HepG2 (cell line): ENCODE data around the gene GALNT10. TPM values are rescaled to one million over a fixed set of nuclear protein-coding genes. Genes with fewer than 3 reads are reported as not detected.

Experiments
- ATAC-seq: fragments of 200-7000 bp; cut with Tn5 transposase; 3 replicates; pipeline ENCODE4 v1.9.1; 2020; ENCODE audit warnings: mild to moderate bottlenecking, moderate library complexity
- BruUV-seq: library from RNA; stranded (reverse); fragments of 400-500 nt; replicated peaks from 2 replicates; lab custom pipeline; 2021; lab: Mats Ljungman, UMichigan
- CTCF ChIA-PET: fragments of 300-600 bp; formaldehyde crosslinking; extraction: SDS; loops from one replicate; lab custom pipeline; 2021; ENCODE audit warnings: low total read pairs, inconsistent platforms, low intra/inter-chr PET ratio; lab: Yijun Ruan, JAX
- POLR2A ChIA-PET: fragments of 350-600 bp; sonication (Branson Sonifier 250); formaldehyde crosslinking; loops from one replicate; lab custom pipeline; 2020; ENCODE audit warnings: antibody characterized with exemption, inconsistent platforms; lab: Yijun Ruan, JAX
- DNase-seq: peaks from one replicate; pipeline ENCODE4 v3.0.0-alpha.2; 2015; ENCODE audit warnings: low spot score
- FAIRE-seq: peaks from 3 replicates; lab custom pipeline; 2011; peaks lifted over from hg19 to GRCh38; lab: Jason Lieb, UNC
- H2AFZ ChIP-seq: one replicate; pipeline ENCODE4 v1.6.1; 2011; ENCODE audit warnings: low read length, inconsistent platforms
- H3K27ac ChIP-seq: fragments of 300-600 bp; 3 replicates; pipeline ENCODE4 v1.8.0; 2011; ENCODE audit warnings: mixed run types, mild to moderate bottlenecking, mixed read lengths, low read length, inconsistent platforms; ENCODE audit not compliant: insufficient read depth; ENCODE audit errors: extremely low read length
- H3K27me3 ChIP-seq, 2 experiments: fragments of 200-600 bp in 1 of 2; 2 replicates in 1 of 2; 3 replicates in 1 of 2; pipeline versions ENCODE4 v1.6.0 to v1.8.0; 2011; ENCODE audit warnings: low read length in 2 of 2, mild to moderate bottlenecking in 2 of 2, moderate library complexity in 2 of 2, inconsistent platforms in 1 of 2; ENCODE audit not compliant: insufficient read depth in 2 of 2, control insufficient read depth in 1 of 2
- H3K36me3 ChIP-seq, 2 experiments: fragments of 200-600 bp in 1 of 2; replicated peaks in 1 of 2; 2 replicates in 1 of 2; 3 replicates in 1 of 2; pipeline versions ENCODE4 v1.5.1 to v1.8.0; 2011; ENCODE audit warnings: low read length in 2 of 2, inconsistent platforms in 1 of 2; ENCODE audit not compliant: insufficient read depth in 2 of 2, control insufficient read depth in 1 of 2
- H3K4me1 ChIP-seq: 2 replicates; pipeline ENCODE4 v1.5.1; 2012; ENCODE audit warnings: low read length, inconsistent platforms; ENCODE audit not compliant: insufficient read depth
- H3K4me2 ChIP-seq: 2 replicates; pipeline ENCODE4 v1.6.0; 2011; ENCODE audit warnings: low read depth, low read length, inconsistent platforms
- H3K4me3 ChIP-seq, 3 experiments: fragments of 200-600 bp in 1 of 3; sonication (generic), shearing (Covaris generic) in 1 of 3; replicated peaks in 1 of 3; 2 replicates each; pipeline ENCODE4 v1.5.1; 2011 to 2016; ENCODE audit warnings: low read length in 3 of 3, inconsistent platforms in 2 of 3, low read depth in 2 of 3, mild to moderate bottlenecking in 2 of 3, control low read depth in 1 of 3, mixed read lengths in 1 of 3; ENCODE audit not compliant: insufficient read depth in 1 of 3
- H3K79me2 ChIP-seq: one replicate; pipeline ENCODE4 v1.6.1; 2011; ENCODE audit warnings: low read length, inconsistent platforms; ENCODE audit not compliant: insufficient read depth
- H3K9ac ChIP-seq: 2 replicates; pipeline ENCODE4 v1.6.0; 2011; ENCODE audit warnings: mild to moderate bottlenecking, low read depth, low read length, inconsistent platforms; ENCODE audit not compliant: insufficient read depth
- H3K9me3 ChIP-seq: 2 replicates; pipeline ENCODE4 v1.5.1; 2012; ENCODE audit warnings: mild to moderate bottlenecking, low read length
- H4K20me1 ChIP-seq: 2 replicates; pipeline ENCODE4 v1.6.0; 2011; ENCODE audit warnings: inconsistent platforms, mild to moderate bottlenecking, low read length, moderate library complexity; ENCODE audit not compliant: insufficient read depth
- ATF1 ChIP-seq: IDR thresholded peaks from 2 replicates; pipeline ENCODE4 v1.6.1; 2016; ENCODE audit warnings: mild to moderate bottlenecking, control low read depth
- BHLHE40 ChIP-seq: IDR thresholded peaks from 2 replicates; pipeline ENCODE4 v1.6.1; 2011; ENCODE audit warnings: low read length, improper control_type of control experiment
- EED ChIP-seq: sonication (generic); formaldehyde crosslinking; IDR thresholded peaks from 2 replicates; pipeline ENCODE4 v1.5.0; 2020; ENCODE audit warnings: mild to moderate bottlenecking, missing genetic modification reagents
- HNRNPL ChIP-seq: fragments of 200-400 bp; formaldehyde crosslinking; IDR thresholded peaks from 2 replicates; pipeline ENCODE4 v1.6.1; 2017; ENCODE audit warnings: mild to moderate bottlenecking, low read depth, low read length
- HNRNPUL1 ChIP-seq: fragments of 200-400 bp; formaldehyde crosslinking; IDR thresholded peaks from 2 replicates; pipeline ENCODE4 v1.6.1; 2017; ENCODE audit warnings: low read depth, mild to moderate bottlenecking, low read length, moderate library complexity
- HOXA3 ChIP-seq: sonication (generic); formaldehyde crosslinking; IDR thresholded peaks from 2 replicates; pipeline ENCODE4 v1.5.0; 2020; ENCODE audit warnings: missing genetic modification reagents
- KAT7 ChIP-seq: IDR thresholded peaks from 2 replicates; pipeline ENCODE4 v1.6.1; 2018; ENCODE audit warnings: borderline replicate concordance, missing compliant biosample characterization
- MLX ChIP-seq: IDR thresholded peaks from 2 replicates; pipeline ENCODE4 v1.6.1; 2016
- NFIC ChIP-seq: IDR thresholded peaks from 2 replicates; pipeline ENCODE4 v1.6.1; 2012; ENCODE audit warnings: mild to moderate bottlenecking, low read length, inconsistent platforms
- RAD21 ChIP-seq: fragments of 450-650 bp; formaldehyde crosslinking; IDR thresholded peaks from 2 replicates; pipeline ENCODE4 v1.5.0; 2020; ENCODE audit warnings: mild to moderate bottlenecking
- SMC3 ChIP-seq: IDR thresholded peaks from 2 replicates; pipeline ENCODE4 v1.6.1; 2011; ENCODE audit warnings: low read length, improper control_type of control experiment
- STAG1 ChIP-seq: sonication (generic); formaldehyde crosslinking; IDR thresholded peaks from 2 replicates; pipeline ENCODE4 v1.4.0; 2020; ENCODE audit warnings: missing genetic modification reagents
- TSC22D2 ChIP-seq: sonication (generic); formaldehyde crosslinking; IDR thresholded peaks from 2 replicates; pipeline ENCODE4 v1.5.1; 2020; ENCODE audit warnings: missing genetic modification reagents, mild to moderate bottlenecking, borderline replicate concordance
- ZBTB20 ChIP-seq: sonication (generic); formaldehyde crosslinking; IDR thresholded peaks from 2 replicates; pipeline ENCODE4 v1.8.1; 2023; ENCODE audit warnings: missing genetic modification reagents, low read depth, mild to moderate bottlenecking, borderline replicate concordance
- ZNF232 ChIP-seq: sonication (generic); formaldehyde crosslinking; IDR thresholded peaks from 2 replicates; pipeline ENCODE4 v1.4.0; 2020; ENCODE audit warnings: missing genetic modification reagents, borderline replicate concordance
- ZNF570 ChIP-seq: sonication (generic); formaldehyde crosslinking; IDR thresholded peaks from 2 replicates; pipeline ENCODE4 v1.4.0; 2020; ENCODE audit warnings: mild to moderate bottlenecking, missing genetic modification reagents, borderline replicate concordance
- ZNF574 ChIP-seq: sonication (generic); formaldehyde crosslinking; IDR thresholded peaks from 2 replicates; pipeline ENCODE4 v1.4.0; 2020; ENCODE audit warnings: missing genetic modification reagents
- ZNF644 ChIP-seq: IDR thresholded peaks from 2 replicates; pipeline ENCODE4 v1.6.1; 2016; ENCODE audit warnings: low read depth
- ZNF800 ChIP-seq: sonication (generic); formaldehyde crosslinking; IDR thresholded peaks from 2 replicates; pipeline ENCODE4 v1.4.0; 2020; ENCODE audit warnings: missing genetic modification reagents
- WGBS: methylation state at CpG from one replicate; pipeline ENCODE4 v1.1.6; 2017; ENCODE audit warnings: low lambda C conversion rate; 5-methylcytosine and 5-hydroxymethylcytosine counted together
- in situ Hi-C: cut with HindIII; loops from 2 replicates; pipeline ENCODE4 v1.10.0; 2017; ENCODE audit warnings: low pct_unique_long_range_greater_than_20kb; ENCODE audit not compliant: extremely low pct_ligation_motif_present
- intact Hi-C: fragments of 100-400 bp; cut with micrococcal nuclease; formaldehyde crosslinking; loops from one replicate; pipeline ENCODE4 v1.10.0; 2022; ENCODE audit not compliant: unreplicated experiment
- polyA plus RNA-seq, 8 experiments: library from polyadenylated mRNA; depleted of rRNA in 3 of 8; stranded (reverse) in 7 of 8; unstranded in 1 of 8; fragments of >200 nt; fragmentation: Illumina TruSeq in 4 of 8; extraction: Trizol in 4 of 8; gene quantifications; 2 replicates each; pipeline versions ENCODE4 v1.2.1 to v1.2.3, GENCODE V29; 2011 to 2016; ENCODE audit warnings: low read depth in 4 of 8, missing spikeins in 1 of 8, mixed read lengths in 1 of 8; ENCODE audit not compliant: insufficient read depth in 1 of 8
- total RNA-seq, 5 experiments: library from RNA; depleted of rRNA; stranded (reverse); fragments of >200 nt; fragmentation: Illumina TruSeq; extraction: Trizol; gene quantifications; 2 replicates each; pipeline ENCODE4 v1.2.3, GENCODE V29; 2016; ENCODE audit warnings: low read depth in 1 of 5
- TF ChIP-seq, protein P1 (sequence below): IDR thresholded peaks from 2 replicates; pipeline ENCODE4 v1.6.1; 2016; ENCODE audit warnings: mild to moderate bottlenecking

Gene GALNT10
- total and polyA plus RNA-seq, 2 of the 13 experiments (the other 11 are each of a cell fraction or from before 2014, with no cell fraction given): 8.1 to 11.2 TPM

DNA sequence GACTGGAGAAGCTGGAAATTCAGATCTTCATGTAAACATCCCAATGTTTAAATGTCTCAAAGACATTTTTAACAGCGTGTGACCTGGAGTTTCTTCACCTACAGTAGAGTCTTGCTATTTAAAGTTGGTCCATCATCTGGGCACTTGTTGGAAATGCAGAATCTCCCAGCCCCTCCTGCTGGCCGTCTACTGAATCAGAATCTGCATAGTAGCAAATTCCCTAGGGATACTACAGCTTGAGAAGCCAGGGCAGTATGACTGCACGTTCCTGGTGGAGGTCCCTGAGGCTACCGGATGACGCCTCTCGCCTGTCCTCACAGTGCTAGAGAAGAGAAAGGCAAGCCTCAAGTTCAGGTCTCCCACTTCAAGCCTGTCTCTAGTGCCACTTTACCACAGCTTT lies 271.0 kb downstream of the GALNT10 start:
- Histone ChIP-seq H3K79me2 (no peaks in the 10 kb centered on the region), H3K27ac (no peak overlapping the region), H3K4me2 (no peak overlapping the region), H3K9me3 (no peaks in the 10 kb centered on the region), H4K20me1 (no peaks in the 10 kb centered on the region; the same call in 1 of the 2 replicates), H3K4me1 (peaks cover 31% of the 10 kb centered on the region), H3K9ac (no peak overlapping the region), H3K27me3 (no peaks in the 10 kb centered on the region; a peak in 1 of 5 replicates), H3K36me3 (peaks cover 2 to 3% of the 10 kb centered on the region in 2 experiments; a peak in 3 of 5 replicates), H3K4me3 (no peak overlapping the region), H2AFZ (no peak overlapping the region)
- ChIA-PET POLR2A (no interaction called here), CTCF (no interaction called here)
- in situ Hi-C loops: no loop called here
- no TSS peak for BruUV-seq
- ATAC-seq: peak; percentile 75
- intact Hi-C loops: loop anchor here (1.0 kb wide), 1 partner anchor 39 kb away; no protein-coding TSS in a partner anchor
- 64% methylated on average over 6 of the region's 6 CpGs for WGBS
- FAIRE-seq: no peak
- no peak for DNase-seq
- TF ChIP-seq EED (CRISPR knock-in tag): no peak
- TF ChIP-seq ZNF574 (CRISPR knock-in tag): no peak
- no peak for TF ChIP-seq TSC22D2 (CRISPR knock-in tag)
- TF ChIP-seq ZNF644: no peak
- no peak for TF ChIP-seq MLX (CRISPR knock-in tag)
- no peak for TF ChIP-seq ZNF232 (CRISPR knock-in tag)
- peak; percentile 19; the same call in 1 of the 2 replicates for TF ChIP-seq RAD21
- no peak for TF ChIP-seq ATF1
- TF ChIP-seq KAT7: no peak
- TF ChIP-seq HOXA3 (CRISPR knock-in tag): no peak
- no peak for TF ChIP-seq ZNF570 (CRISPR knock-in tag)
- TF ChIP-seq, protein P1, sequence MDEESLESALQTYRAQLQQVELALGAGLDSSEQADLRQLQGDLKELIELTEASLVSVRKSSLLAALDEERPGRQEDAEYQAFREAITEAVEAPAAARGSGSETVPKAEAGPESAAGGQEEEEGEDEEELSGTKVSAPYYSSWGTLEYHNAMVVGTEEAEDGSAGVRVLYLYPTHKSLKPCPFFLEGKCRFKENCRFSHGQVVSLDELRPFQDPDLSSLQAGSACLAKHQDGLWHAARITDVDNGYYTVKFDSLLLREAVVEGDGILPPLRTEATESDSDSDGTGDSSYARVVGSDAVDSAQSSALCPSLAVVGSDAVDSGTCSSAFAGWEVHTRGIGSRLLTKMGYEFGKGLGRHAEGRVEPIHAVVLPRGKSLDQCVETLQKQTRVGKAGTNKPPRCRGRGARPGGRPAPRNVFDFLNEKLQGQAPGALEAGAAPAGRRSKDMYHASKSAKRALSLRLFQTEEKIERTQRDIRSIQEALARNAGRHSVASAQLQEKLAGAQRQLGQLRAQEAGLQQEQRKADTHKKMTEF (CRISPR knock-in tag): no peak
- no peak for TF ChIP-seq HNRNPL
- TF ChIP-seq BHLHE40: no peak
- TF ChIP-seq SMC3: 0 out of 2 replicates have a peak, but pooled peaks have one; percentile 30
- TF ChIP-seq ZNF800 (CRISPR knock-in tag): no peak
- TF ChIP-seq NFIC: no peak
- peak; percentile 31 for TF ChIP-seq STAG1 (CRISPR knock-in tag)
- no peak for TF ChIP-seq ZBTB20 (CRISPR knock-in tag)
- no peak for TF ChIP-seq HNRNPUL1
